A549 (cell line): ENCODE measurements around the gene SKIC8. TPM values are rescaled to one million over a fixed set of nuclear protein-coding genes. Genes with fewer than 3 reads are reported as not detected.

Source experiments
- ATAC-seq, 2 experiments: fragments of 200-7000 bp in 1 of 2; fragments of >200 bp in 1 of 2; cut with Nextera tagmentation in 1 of 2; cut with Tn5 transposase in 1 of 2; 3 replicates each; pipeline versions ENCODE4 v1.8.0 to v1.9.1; 2018 to 2020; ENCODE audit warnings: mild to moderate bottlenecking in 1 of 2, moderate library complexity in 1 of 2
- CTCF ChIA-PET: fragments of 300-600 bp; sonication (Branson Sonifier 250); formaldehyde crosslinking; extraction: SDS; loops from one replicate; lab custom pipeline; 2021; ENCODE audit warnings: antibody characterized with exemption, inconsistent platforms; lab: Yijun Ruan, JAX
- POLR2A ChIA-PET: fragments of 350-600 bp; formaldehyde crosslinking; extraction: SDS; loops from one replicate; lab custom pipeline; 2021; ENCODE audit warnings: antibody characterized with exemption, inconsistent platforms; lab: Yijun Ruan, JAX
- DNase-seq, 2 experiments: peaks; one replicate each; pipeline versions ENCODE4 v3.0.0 to v3.0.0-alpha.2; 2011 to 2016; ENCODE audit warnings: low read depth in 1 of 2, low spot score in 1 of 2
- FAIRE-seq: peaks from 2 replicates; lab custom pipeline; 2011; peaks lifted over from hg19 to GRCh38; lab: Jason Lieb, UNC
- H3K27ac ChIP-seq, 2 experiments: fragments of >200 bp; sonication (Bioruptor Twin); formaldehyde crosslinking; 3 replicates each; pipeline ENCODE4 v1.5.1; 2016 to 2017
- H3K4me1 ChIP-seq: fragments of >200 bp; sonication (Bioruptor Twin); formaldehyde crosslinking; 3 replicates; pipeline ENCODE4 v1.6.1; 2016
- H3K4me2 ChIP-seq: fragments of >200 bp; sonication (Bioruptor Twin); formaldehyde crosslinking; 3 replicates; pipeline ENCODE4 v1.6.1; 2016
- H3K4me3 ChIP-seq: fragments of >200 bp; sonication (Bioruptor Twin); formaldehyde crosslinking; 3 replicates; pipeline ENCODE4 v1.5.1; 2016
- H3K9me3 ChIP-seq: fragments of >200 bp; sonication (Bioruptor Twin); formaldehyde crosslinking; 3 replicates; pipeline ENCODE4 v1.6.1; 2016
- ATOH8 ChIP-seq: fragments of 250-450 bp; sonication (Bioruptor Pico); IDR thresholded peaks from 2 replicates; pipeline ENCODE4 v1.5.0; 2020; ENCODE audit warnings: low read depth, mild to moderate bottlenecking, moderate library complexity
- BCL3 ChIP-seq: fragments of >200 bp; sonication (Bioruptor Twin); formaldehyde crosslinking; IDR thresholded peaks from 3 replicates; pipeline ENCODE4 v1.6.1; 2016
- BHLHE40 ChIP-seq: IDR thresholded peaks from 2 replicates; pipeline ENCODE4 v1.6.1; 2012; ENCODE audit warnings: low read depth, low read length, inconsistent platforms
- CBX2 ChIP-seq: fragments of 200-600 bp; sonication (generic); IDR thresholded peaks from 2 replicates; pipeline ENCODE4 v1.6.1; 2016; ENCODE audit warnings: low read depth, mild to moderate bottlenecking, borderline replicate concordance
- E2F6 ChIP-seq: IDR thresholded peaks from 2 replicates; pipeline ENCODE4 v1.6.1; 2012; ENCODE audit warnings: low read depth, borderline replicate concordance
- EHMT2 ChIP-seq: fragments of 200-600 bp; sonication (generic); IDR thresholded peaks from 2 replicates; pipeline ENCODE4 v1.6.1; 2016; ENCODE audit warnings: antibody characterized with exemption, low read depth, mild to moderate bottlenecking, moderate library complexity
- EP300 ChIP-seq, 2 experiments: fragments of >200 bp; sonication (Bioruptor Twin); formaldehyde crosslinking; IDR thresholded peaks; 2 replicates in 1 of 2; 3 replicates in 1 of 2; pipeline ENCODE4 v1.6.1; 2016 to 2017
- ESRRA ChIP-seq: fragments of 150-350 bp; IDR thresholded peaks from 2 replicates; pipeline ENCODE4 v1.6.1; 2014; ENCODE audit warnings: mild to moderate bottlenecking, low read length, borderline replicate concordance
- FOSB ChIP-seq: fragments of 250-450 bp; sonication (Bioruptor Pico); IDR thresholded peaks from 2 replicates; pipeline ENCODE4 v1.5.0; 2020; ENCODE audit warnings: mild to moderate bottlenecking, moderate library complexity
- FOXS1 ChIP-seq: fragments of 250-450 bp; sonication (Bioruptor Pico); IDR thresholded peaks from 2 replicates; pipeline ENCODE4 v1.5.0; 2020; ENCODE audit warnings: mild to moderate bottlenecking, moderate library complexity
- HEYL ChIP-seq: fragments of 250-450 bp; sonication (Bioruptor Pico); IDR thresholded peaks from 2 replicates; pipeline ENCODE4 v1.8.0; 2021; ENCODE audit warnings: mild to moderate bottlenecking, moderate library complexity
- HOXA7 ChIP-seq: fragments of 250-450 bp; sonication (Bioruptor Pico); IDR thresholded peaks from 2 replicates; pipeline ENCODE4 v1.5.0; 2020; ENCODE audit warnings: mild to moderate bottlenecking, moderate library complexity
- JUNB ChIP-seq: fragments of >200 bp; sonication (Bioruptor Twin); formaldehyde crosslinking; IDR thresholded peaks from 2 replicates; pipeline ENCODE4 v1.6.1; 2016
- KDM1A ChIP-seq: fragments of 200-600 bp; sonication (generic); IDR thresholded peaks from 2 replicates; pipeline ENCODE4 v1.6.1; 2016; ENCODE audit warnings: low read depth, mild to moderate bottlenecking
- MAX ChIP-seq: IDR thresholded peaks from 2 replicates; pipeline ENCODE4 v1.6.1; 2012
- NPAS2 ChIP-seq: fragments of 250-450 bp; sonication (Bioruptor Pico); IDR thresholded peaks from 2 replicates; pipeline ENCODE4 v1.8.0; 2022; ENCODE audit warnings: mild to moderate bottlenecking, moderate library complexity, borderline replicate concordance
- POLR2A ChIP-seq: IDR thresholded peaks from 2 replicates; pipeline ENCODE4 v1.6.1; 2012; ENCODE audit warnings: mild to moderate bottlenecking, low read length
- RCOR1 ChIP-seq: fragments of 150-350 bp; IDR thresholded peaks from 2 replicates; pipeline ENCODE4 v1.6.1; 2014; ENCODE audit warnings: antibody characterized with exemption, low read length, low read depth
- USF2 ChIP-seq: fragments of 450-650 bp; IDR thresholded peaks from 2 replicates; pipeline ENCODE4 v1.6.1; 2014; ENCODE audit warnings: antibody characterized with exemption
- ZFP36 ChIP-seq: fragments of 450-650 bp; IDR thresholded peaks from 2 replicates; pipeline ENCODE4 v1.6.1; 2014; ENCODE audit warnings: borderline replicate concordance; ENCODE audit not compliant: partially characterized antibody
- WGBS: methylation state at CpG from one replicate; pipeline ENCODE4 v1.1.6; 2017; ENCODE audit errors: missing lambda C conversion rate; 5-methylcytosine and 5-hydroxymethylcytosine counted together
- polyA plus RNA-seq, 4 experiments: library from polyadenylated mRNA; depleted of rRNA in 3 of 4; stranded (reverse); fragments of >200 nt; fragmentation: RNase III in 1 of 4; extraction: RNeasy Plus Mini Kit Qiagen cat#74134 plus additional on column Dnase treatment in 1 of 4; gene quantifications; 2 replicates in 3 of 4; 3 replicates in 1 of 4; pipeline ENCODE4 v1.2.3, GENCODE V29; 2011 to 2017

SKIC8 gene
- polyA plus RNA-seq, 2 of the 4 experiments (the other 2 are of a cell fraction) = 143 to 177 TPM

- Histone ChIP-seq H3K27ac (no peak overlapping the region), H3K4me2 (no peak overlapping the region), H3K4me1 (no peaks in the 10 kb centered on the region; the same call in 2 of the 3 replicates), H3K4me3 (no peak overlapping the region), H3K9me3 (no peaks in the 10 kb centered on the region)
- ChIA-PET POLR2A (no interaction called here), CTCF (interaction anchor here (1.2 to 1.9 kb wide), 5 partner anchors 9 to 184 kb away, joined by 3 to 9 read pairs (median 3); no protein-coding TSS in a partner anchor)
- DNase-seq (no peak), FAIRE-seq (no peak), ATAC-seq (no peak)
- 91% methylated on average over 1 of the region's 1 CpG for WGBS
- TF ChIP-seq BHLHE40 (no peak), NPAS2 (no peak), HEYL (no peak), ZFP36 (no peak)
These were observed 7.2 kb downstream of the SKIC8 start for GRCh38 chr15:78292219-78292618.

GRCh38 chr15:78291698-78292097, 7.7 kb downstream of the SKIC8 start:
- Histone ChIP-seq H3K9me3 (no peaks in the 10 kb centered on the region), H3K4me3 (no peak overlapping the region), H3K27ac (no peak overlapping the region), H3K4me2 (no peak overlapping the region), H3K4me1 (no peaks in the 10 kb centered on the region; the same call in 2 of the 3 replicates)
- CTCF ChIA-PET = interaction anchor here (1.0 to 1.9 kb wide), 6 partner anchors 9 to 183 kb away, joined by 3 to 9 read pairs (median 4); partner anchors contain the start of gene CIB2
- FAIRE-seq (peak; percentile 70), DNase-seq (no peak), ATAC-seq (no peak)
- POLR2A ChIA-PET = interaction anchor here (2.3 kb wide), 1 partner anchor 8 kb away, joined by 15 read pairs; the partner anchor contains the start of gene SKIC8
- 98% methylated on average over 2 of the region's 2 CpGs for WGBS
- TF ChIP-seq KDM1A = no peak
- no peak for TF ChIP-seq CBX2
- TF ChIP-seq FOSB (CRISPR knock-in tag) = no peak

GRCh38 chr15:78291052-78291451, 8.4 kb downstream of the SKIC8 start:
- no peaks in the 10 kb centered on the region; the same call in 2 of the 3 replicates for H3K4me1 ChIP-seq
- no peaks in the 10 kb centered on the region for H3K9me3 ChIP-seq
- H3K4me2 ChIP-seq = no peak overlapping the region
- POLR2A ChIA-PET = interaction anchor here (0.6 to 2.3 kb wide), 2 partner anchors 9 to 13 kb away, joined by 3 to 15 read pairs; partner anchors contain the start of gene SKIC8
- DNase-seq = no peak
- WGBS = 47% methylated on average over 2 of the region's 2 CpGs
- no peak for ATAC-seq
- H3K4me3 ChIP-seq = no peak overlapping the region
- no peak overlapping the region for H3K27ac ChIP-seq
- TF ChIP-seq USF2 = no peak
- TF ChIP-seq EHMT2 = no peak
- TF ChIP-seq BCL3 = no peak
- TF ChIP-seq E2F6 = no peak
- no peak for TF ChIP-seq RCOR1
- no peak for TF ChIP-seq FOXS1
- no peak for TF ChIP-seq JUNB
- TF ChIP-seq POLR2A = no peak
- no peak for TF ChIP-seq ATOH8 (CRISPR knock-in tag)
- TF ChIP-seq MAX = no peak
- TF ChIP-seq HOXA7 = no peak
- no peak for TF ChIP-seq BHLHE40
- TF ChIP-seq EP300 (IDR thresholded peaks at IDR 0.05) = no peak
- no peak for TF ChIP-seq ESRRA
- TF ChIP-seq, all 56 proteins: peak for 0
- CTCF ChIA-PET = interaction anchor here (0.8 to 1.9 kb wide), 8 partner anchors 10 to 182 kb away, joined by 3 to 9 read pairs (median 4); partner anchors contain the start of gene CIB2
- no peak for FAIRE-seq
